ENCODE results near the gene GABARAPL1.
A peak's percentile ranks its signal among the peaks of the same experiment; 100 is the strongest.
"Not testable (repeated sequence)": the region's sequence is repeated elsewhere in the genome, so short reads cannot be mapped to it uniquely, and the experiment has no call there.

GABARAPL1 gene

GRCh38 chr12:10197879-10198278 lies 14.8 kb upstream of the GABARAPL1 start:
- no peak for DNase-seq (ENCODE audit: low read depth in 2 of 2, low spot score in 1 of 2)

- DNase-seq (ENCODE audit: low read depth in 2 of 2, low spot score in 1 of 2) = not testable (repeated sequence)
Observed at GRCh38 chr12:10204495-10204894, 8.2 kb upstream of the GABARAPL1 start.

DNA sequence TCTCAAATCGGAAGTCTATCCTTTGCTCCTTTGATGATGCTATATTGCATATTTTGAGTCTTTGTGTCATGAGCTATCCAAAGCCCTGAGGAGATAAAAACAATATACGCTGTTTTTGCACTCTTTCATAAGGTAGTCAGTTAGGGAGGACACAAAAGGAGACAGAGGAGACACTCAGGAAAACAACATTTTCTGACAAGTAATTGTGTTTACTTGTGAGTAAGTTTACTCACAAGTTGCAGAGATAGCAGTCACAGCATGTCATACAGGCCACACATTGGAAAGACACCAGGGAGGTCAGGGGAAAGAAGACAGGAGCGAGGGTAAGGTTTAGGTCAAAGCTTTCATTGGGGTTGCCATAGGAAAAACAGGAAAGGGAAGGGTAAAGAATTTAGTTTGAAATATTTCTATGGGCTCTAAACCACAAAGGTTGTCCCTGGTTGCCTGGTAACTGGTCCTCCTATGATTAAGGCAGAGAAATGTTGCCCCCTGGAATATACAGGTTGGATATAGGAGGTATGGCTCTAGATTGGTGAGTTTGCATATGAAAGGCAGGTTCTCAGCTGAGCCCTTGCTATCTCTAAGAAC lies 7.4 kb upstream of the GABARAPL1 start:
- DNase-seq (ENCODE audit: low read depth in 2 of 2, low spot score in 1 of 2) = no peak

DNA sequence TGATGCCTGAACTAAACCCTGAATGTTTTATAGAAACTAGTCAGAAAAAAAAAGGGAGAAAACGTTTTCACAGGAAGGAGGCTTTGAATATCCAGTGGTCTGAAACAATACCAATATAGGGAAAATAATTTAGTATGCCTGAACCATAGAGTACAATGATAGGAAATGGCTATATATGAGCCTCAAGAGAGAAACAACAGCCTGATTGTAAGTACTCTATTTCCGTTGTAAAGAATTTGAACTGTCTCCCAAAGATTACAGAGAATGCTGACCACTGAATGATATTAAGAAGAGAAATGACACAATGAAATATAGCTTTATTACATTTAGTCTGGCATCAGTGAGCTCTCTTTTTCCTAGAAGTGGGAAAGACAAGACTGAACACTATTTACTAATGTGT lies 5.5 kb upstream of the GABARAPL1 start:
- DNase-seq (ENCODE audit: low read depth in 2 of 2, low spot score in 1 of 2) = no peak

GRCh38 chr12:10210225-10210624 lies 2.5 kb upstream of the GABARAPL1 start:
- DNase-seq (ENCODE audit: low read depth in 2 of 2, low spot score in 1 of 2) = no peak

DNA sequence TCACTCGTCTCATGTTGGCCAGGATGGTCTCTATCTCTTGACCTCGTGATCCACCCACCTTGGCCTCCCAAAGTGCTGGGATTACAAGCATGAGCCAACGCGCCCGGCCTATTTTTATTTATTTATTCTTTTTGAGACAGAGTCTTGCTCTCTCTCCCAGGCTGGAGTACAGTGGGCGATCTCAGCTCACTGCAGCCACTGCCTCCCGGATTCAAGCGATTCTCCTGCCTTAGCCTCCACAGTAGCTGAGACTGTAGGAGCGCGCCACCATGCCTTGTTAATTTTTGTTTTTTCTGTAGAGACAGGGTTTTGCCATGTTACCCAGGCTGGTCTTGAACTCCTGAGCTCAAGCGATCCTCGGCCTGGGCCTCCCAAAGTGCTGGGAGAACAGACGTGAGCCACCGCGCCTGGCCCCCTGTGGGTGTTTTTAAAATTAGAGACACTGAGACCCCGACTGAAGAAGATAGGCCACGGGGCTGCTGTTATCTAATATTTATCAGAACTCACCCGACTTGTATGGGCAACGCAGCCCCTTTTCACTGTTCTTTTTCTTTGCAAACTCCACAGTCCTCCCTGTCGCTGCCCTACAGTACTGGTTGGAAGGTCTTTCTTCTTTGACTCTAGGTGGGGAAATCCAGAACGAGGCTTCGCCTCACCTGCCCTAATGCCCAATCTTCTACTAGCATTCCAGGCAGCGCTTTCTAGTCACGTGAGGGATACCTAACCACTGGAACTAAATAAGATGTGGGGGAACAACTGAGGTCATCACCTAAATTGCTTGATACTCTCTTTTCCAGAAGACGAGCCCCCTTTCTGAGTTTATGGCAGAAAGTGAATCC lies 1.4 kb upstream of the GABARAPL1 start:
- no peak for DNase-seq (ENCODE audit: low read depth in 2 of 2, low spot score in 1 of 2)

DNA sequence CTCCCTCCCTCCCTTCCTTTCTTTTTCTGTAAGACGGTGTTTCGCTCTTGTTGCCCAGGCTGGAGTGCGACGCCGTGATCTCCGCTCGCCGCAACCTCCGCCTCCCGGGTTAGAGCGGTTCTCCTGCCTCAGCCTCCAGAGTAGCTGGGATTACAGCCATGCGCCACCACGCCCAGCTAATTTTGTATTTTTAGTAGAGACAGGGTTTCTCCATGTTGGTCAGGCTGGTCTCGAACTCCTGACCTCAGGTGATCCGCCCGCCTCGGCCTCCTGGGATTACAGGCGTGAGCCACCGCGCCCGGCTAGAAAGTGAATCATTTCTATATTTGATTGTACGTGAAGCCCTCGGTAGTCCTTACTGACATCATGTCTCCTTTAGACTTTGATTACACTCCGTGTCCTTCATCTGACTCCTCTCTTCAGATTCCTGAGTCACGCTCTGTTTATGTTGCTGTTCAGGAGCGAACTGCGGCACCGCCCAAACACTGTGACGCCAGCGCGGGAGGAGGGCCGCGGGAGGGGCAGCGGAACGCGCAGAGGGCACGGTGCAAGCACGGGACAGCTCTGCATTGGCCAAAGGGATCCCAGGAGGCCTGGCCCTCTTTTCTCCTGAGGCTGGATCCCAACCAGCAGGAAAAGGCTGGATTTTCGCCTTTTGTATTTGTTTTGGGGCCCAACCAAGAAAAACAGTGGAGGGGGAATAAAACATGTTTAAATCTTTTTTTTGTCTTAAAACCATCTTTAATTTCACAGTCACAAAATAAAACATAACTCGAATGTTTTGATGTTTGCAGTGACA lies 538 bp upstream of the GABARAPL1 start:
- DNase-seq (ENCODE audit: low read depth in 2 of 2, low spot score in 1 of 2) = peak; percentile 66 to 77

DNA sequence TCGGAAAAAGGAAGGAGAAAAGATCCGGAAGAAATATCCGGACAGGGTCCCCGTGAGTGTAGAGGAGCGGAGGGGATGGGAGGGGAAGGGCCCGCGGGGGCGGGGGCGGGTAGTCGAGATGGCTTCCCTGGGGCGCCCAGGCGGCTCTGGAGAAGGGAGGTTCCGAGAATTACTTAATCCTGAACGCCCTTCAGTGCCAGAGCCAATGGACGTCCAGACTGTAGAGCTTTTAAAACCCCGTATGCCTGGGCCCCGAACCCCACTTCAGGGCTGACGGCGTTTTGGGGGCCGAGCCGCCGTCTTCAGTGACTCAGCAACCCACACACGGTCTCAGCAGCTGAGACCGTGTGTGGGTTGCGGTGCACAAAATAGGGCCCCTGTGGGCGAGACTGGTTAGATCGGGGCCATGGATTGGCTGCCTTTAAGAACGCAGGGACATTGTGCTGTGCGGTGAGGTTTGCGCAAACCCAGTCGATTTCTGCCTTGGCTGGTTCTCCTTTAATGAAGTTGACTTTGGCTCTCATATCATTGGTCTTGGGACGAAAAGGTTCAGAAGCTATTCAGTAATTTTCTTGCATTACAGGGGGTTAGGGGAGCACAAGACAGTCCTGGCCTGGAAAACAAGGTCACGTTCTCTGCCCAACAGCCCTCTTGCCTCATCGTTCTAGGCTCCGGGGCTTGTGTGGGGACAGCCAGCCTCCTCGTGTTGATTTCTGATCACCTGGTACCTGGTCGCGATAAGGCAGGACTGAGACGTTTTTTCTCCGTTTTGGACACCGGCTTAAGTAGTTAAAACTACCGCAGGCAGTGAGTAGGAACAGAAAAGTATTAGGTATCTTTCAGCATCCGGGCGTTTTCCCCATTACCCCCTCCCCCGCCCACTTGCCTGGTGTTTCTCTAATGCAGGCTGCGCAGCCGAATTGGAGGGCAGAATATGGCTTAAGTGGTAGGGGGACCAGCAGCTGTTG lies 775 bp downstream of the GABARAPL1 start:
- DNase-seq (ENCODE audit: low read depth in 2 of 2, low spot score in 1 of 2) = peak; percentile 51 to 53

DNA sequence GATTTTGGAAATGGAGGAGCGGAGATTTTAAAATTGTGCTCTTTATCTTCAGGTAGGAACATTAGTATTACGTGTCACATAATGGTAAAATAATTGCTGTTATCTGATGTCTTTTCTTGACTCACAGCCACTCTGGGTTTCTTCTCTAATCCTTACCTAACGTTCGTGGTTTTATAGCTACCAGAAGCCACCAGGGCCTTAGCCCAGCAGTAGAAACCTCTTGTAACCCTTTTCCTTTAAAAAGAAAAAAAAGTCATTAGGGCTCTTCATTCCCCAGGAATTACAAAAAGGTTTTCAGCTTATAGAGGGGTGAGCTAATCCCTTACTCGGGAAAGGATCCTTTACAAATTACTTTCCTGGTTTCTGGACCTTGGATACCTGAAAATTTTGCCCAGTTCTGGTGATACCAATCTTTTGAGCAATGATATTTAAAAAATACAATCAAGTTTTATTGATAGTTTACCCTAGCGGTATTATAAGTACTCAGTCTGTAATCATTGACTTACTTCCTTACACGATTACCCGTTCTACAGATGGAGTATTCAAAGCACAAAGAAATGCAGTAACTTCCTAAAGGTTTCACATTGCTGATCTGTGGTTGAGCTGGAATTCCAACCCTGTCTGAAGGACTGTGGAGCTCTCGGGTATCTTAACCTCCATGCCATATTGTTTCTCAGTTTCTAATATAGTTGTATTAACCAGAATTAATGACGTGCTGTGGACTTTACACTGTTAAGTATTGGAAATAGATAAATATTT lies 1.6 kb downstream of the GABARAPL1 start:
- no peak for DNase-seq (ENCODE audit: low read depth in 2 of 2, low spot score in 1 of 2)

DNA sequence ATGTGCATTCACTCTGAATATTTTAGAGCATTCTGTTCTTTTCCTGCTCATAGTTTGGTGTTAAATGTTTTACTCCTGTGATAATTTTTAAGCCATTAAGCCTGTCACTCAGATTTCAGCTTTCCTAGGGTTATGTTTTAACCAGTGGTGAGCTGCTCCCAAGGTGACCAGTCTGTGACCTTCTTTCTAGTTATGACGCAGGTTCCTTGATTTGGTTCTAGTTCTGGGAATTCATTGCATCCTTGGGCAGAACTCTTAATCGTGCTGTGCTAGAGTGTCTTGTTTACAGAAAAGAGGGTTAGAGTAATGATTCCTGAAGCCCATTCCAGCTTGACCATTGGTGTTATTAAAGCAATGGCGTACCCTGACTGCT lies 2.2 kb downstream of the GABARAPL1 start:
- no peak for DNase-seq (ENCODE audit: low read depth in 2 of 2, low spot score in 1 of 2)

GRCh38 chr12:10215436-10215835 lies 2.8 kb downstream of the GABARAPL1 start:
- no peak for DNase-seq (ENCODE audit: low read depth in 2 of 2, low spot score in 1 of 2)

- not testable (repeated sequence) for DNase-seq (ENCODE audit: low read depth in 2 of 2, low spot score in 1 of 2)
Observed at GRCh38 chr12:10215946-10216345, 3.3 kb downstream of the GABARAPL1 start.

GRCh38 chr12:10218021-10218420 lies 5.3 kb downstream of the GABARAPL1 start:
- no peak for DNase-seq (ENCODE audit: low read depth in 2 of 2, low spot score in 1 of 2)

GRCh38 chr12:10220398-10221077 lies 7.9 kb downstream of the GABARAPL1 start:
- DNase-seq (ENCODE audit: low read depth in 2 of 2, low spot score in 1 of 2) = no peak

DNA sequence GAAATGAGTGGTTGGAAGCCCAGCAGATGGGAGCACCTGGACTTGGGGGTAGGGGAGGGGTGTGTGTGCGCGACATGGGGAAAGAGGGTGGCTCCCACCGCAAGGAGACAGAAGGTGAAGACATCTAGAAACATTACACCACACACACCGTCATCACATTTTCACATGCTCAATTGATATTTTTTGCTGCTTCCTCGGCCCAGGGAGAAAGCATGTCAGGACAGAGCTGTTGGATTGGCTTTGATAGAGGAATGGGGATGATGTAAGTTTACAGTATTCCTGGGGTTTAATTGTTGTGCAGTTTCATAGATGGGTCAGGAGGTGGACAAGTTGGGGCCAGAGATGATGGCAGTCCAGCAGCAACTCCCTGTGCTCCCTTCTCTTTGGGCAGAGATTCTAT lies 9.2 kb downstream of the GABARAPL1 start:
- DNase-seq (ENCODE audit: low read depth in 2 of 2, low spot score in 1 of 2) = no peak

DNA sequence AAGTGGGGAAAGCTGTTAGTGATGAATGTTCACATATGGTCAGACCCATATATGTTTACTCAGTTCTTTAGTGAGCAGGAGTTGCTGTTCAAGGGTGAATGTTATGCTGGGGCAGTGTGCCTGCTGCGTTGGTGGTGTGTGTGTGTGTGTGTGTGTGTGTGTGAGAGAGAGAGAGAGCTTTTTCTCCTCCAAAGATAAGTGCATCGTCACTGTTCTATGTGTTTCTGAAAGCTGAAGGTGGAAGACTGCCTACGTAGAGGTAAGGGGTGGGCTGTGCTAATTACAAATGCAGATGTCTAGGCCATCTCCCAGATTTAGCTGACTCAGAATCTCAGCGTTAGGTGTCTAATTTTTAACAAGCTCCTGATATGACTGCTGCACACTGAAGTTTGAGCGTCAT lies 10.5 kb downstream of the GABARAPL1 start:
- no peak for DNase-seq (ENCODE audit: low read depth in 2 of 2, low spot score in 1 of 2)

- not testable (repeated sequence) for DNase-seq (ENCODE audit: low read depth in 2 of 2, low spot score in 1 of 2)
Observed at GRCh38 chr12:10225426-10225825, 12.7 kb downstream of the GABARAPL1 start.

DNA sequence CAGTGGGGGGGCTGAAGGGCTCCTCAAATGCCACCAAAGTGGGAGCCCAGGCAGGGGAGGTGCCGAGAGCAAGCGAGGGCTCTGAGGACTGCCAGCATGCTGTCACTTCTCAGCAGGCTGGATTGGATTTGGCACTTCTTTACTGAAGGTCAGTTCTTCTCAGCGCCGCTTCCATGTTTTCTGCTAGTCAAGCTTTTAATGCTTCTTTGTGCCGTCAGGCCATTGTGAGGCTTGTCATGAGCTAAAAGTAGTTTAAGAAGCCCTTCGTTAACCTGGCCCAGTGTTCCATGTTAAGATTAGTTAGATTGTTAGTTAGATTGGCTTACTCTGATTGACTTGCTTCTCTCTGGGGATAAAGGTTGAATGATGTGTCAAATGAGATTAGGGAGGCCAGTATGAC lies 13.4 kb downstream of the GABARAPL1 start:
- no peak for DNase-seq (ENCODE audit: low read depth in 2 of 2, low spot score in 1 of 2)

DNA sequence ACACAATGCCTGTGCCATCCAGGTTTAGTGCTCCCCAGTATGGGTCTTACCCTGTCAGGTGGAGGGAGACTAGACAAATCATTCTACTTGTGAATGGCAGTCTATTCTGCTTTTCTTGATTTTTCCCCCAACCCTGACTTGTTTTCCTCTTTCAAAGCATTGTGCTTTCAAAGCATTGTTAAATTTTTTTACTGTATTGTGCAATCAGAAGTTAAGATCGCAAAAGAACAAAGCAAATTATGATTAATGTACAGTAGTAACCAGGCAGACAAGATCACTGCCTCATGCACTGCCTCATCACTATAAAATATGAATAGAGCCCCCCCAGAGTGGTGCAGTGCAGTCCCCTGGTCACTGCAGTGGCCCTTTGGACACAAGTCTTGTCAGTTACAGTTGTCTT lies 14.1 kb downstream of the GABARAPL1 start:
- no peak for DNase-seq (ENCODE audit: low read depth in 2 of 2, low spot score in 1 of 2)

DNA sequence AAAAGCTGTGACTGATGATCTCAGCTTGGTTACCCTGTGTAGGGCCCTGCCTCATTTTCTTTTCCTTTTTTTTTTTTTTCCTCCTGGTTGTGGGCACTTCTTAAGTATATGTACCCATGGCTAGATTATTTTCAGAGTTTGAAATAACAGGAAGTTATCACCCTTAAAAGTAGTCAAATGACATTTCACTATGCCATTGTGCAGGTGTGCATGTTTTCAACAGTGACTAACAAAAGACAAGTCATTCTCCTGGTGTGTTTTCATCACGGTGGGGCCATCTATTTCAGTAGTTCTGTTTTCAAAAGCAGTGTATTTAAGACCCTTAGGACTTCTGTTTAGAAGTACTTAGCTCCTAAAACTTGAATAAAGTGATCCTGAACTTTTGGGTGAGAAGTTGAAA lies 15.0 kb downstream of the GABARAPL1 start:
- no peak for DNase-seq (ENCODE audit: low read depth in 2 of 2, low spot score in 1 of 2)

All from stimulated activated CD8-positive, alpha-beta memory T cell treated with anti-CD3 and anti-CD28 coated beads, Interleukin-4, amount 100 ng/mL, for 1 hour (primary cell).